GM23338 (cell line): ENCODE data around the gene ZNF334. TPM values are rescaled to one million over a fixed set of nuclear protein-coding genes. Genes with fewer than 3 reads are reported as not detected.

ENCODE experiments used
- ATAC-seq: fragments of 200-7000 bp; cut with Tn5 transposase; 3 replicates; pipeline ENCODE4 v1.9.1; 2020
- DNase-seq: peaks from one replicate; pipeline ENCODE4 v3.0.0-alpha.2; 2015; ENCODE audit warnings: low spot score
- H2AFZ ChIP-seq: fragments of 200-600 bp; sonication (generic); 2 replicates; pipeline ENCODE4 v1.8.0; 2016; ENCODE audit warnings: antibody characterized with exemption, mild to moderate bottlenecking, moderate library complexity
- H3F3A ChIP-seq: fragments of 200-600 bp; sonication (generic); replicated peaks from 2 replicates; pipeline ENCODE4 v1.8.0; 2017; ENCODE audit warnings: antibody characterized with exemption, mixed run types, low read depth
- H3K27ac ChIP-seq: fragments of 200-600 bp; sonication (generic); 2 replicates; pipeline ENCODE4 v1.6.1; 2016; ENCODE audit warnings: low read depth
- H3K27me3 ChIP-seq: fragments of 200-600 bp; sonication (generic); 2 replicates; pipeline ENCODE4 v1.8.0; 2016; ENCODE audit warnings: mild to moderate bottlenecking, mixed run types, moderate library complexity; ENCODE audit not compliant: insufficient read depth
- H3K36me3 ChIP-seq: fragments of 200-600 bp; sonication (generic); 2 replicates; pipeline ENCODE4 v1.8.0; 2016; ENCODE audit warnings: mild to moderate bottlenecking; ENCODE audit not compliant: insufficient read depth
- H3K4me1 ChIP-seq: fragments of 200-600 bp; sonication (generic); 2 replicates; pipeline ENCODE4 v1.8.0; 2016; ENCODE audit warnings: mild to moderate bottlenecking, moderate library complexity; ENCODE audit not compliant: insufficient read depth
- H3K4me2 ChIP-seq: fragments of 200-600 bp; sonication (generic); 2 replicates; pipeline ENCODE4 v1.7.1; 2017; ENCODE audit warnings: mixed run types
- H3K4me3 ChIP-seq: fragments of 200-600 bp; sonication (generic); 2 replicates; pipeline ENCODE4 v1.6.1; 2016; ENCODE audit warnings: mixed run types
- H3K79me2 ChIP-seq: fragments of 200-600 bp; sonication (generic); replicated peaks from 2 replicates; pipeline ENCODE4 v1.8.0; 2017; ENCODE audit warnings: mild to moderate bottlenecking; ENCODE audit not compliant: insufficient read depth
- H3K9me2 ChIP-seq: fragments of 200-600 bp; sonication (generic); 2 replicates; pipeline ENCODE4 v1.8.0; 2017; ENCODE audit not compliant: insufficient read depth
- H4K20me1 ChIP-seq: fragments of 200-600 bp; sonication (generic); replicated peaks from 2 replicates; pipeline ENCODE4 v1.8.0; 2017; ENCODE audit warnings: mild to moderate bottlenecking; ENCODE audit not compliant: insufficient read depth
- H3K27ac Mint-ChIP-seq: 2 replicates; pipeline ENCODE4 v1.8.0; 2020; ENCODE audit warnings: inconsistent platforms, mild to moderate bottlenecking, moderate library complexity, mixed read lengths
- H3K27me3 Mint-ChIP-seq: 3 replicates; pipeline ENCODE4 v1.8.0; 2022; ENCODE audit warnings: low read depth, mild to moderate bottlenecking, moderate library complexity, mixed read lengths, inconsistent platforms; ENCODE audit not compliant: insufficient read depth, poor library complexity
- H3K36me3 Mint-ChIP-seq: 3 replicates; pipeline ENCODE4 v1.8.0; 2021; ENCODE audit warnings: low read depth, mild to moderate bottlenecking, inconsistent platforms, moderate library complexity, mixed read lengths
- H3K4me1 Mint-ChIP-seq: 3 replicates; pipeline ENCODE4 v1.8.0; 2020; ENCODE audit warnings: mild to moderate bottlenecking, inconsistent platforms, mixed read lengths
- H3K4me3 Mint-ChIP-seq: 3 replicates; pipeline ENCODE4 v1.8.0; 2021; ENCODE audit warnings: moderate library complexity, mild to moderate bottlenecking, inconsistent platforms, mixed read lengths
- H3K9me3 Mint-ChIP-seq: 3 replicates; pipeline ENCODE4 v1.8.0; 2020; ENCODE audit warnings: moderate library complexity, mild to moderate bottlenecking, inconsistent platforms, mixed read lengths
- CREB1 ChIP-seq: fragments of 250-450 bp; sonication (Bioruptor Pico); IDR thresholded peaks from 2 replicates; pipeline ENCODE4 v1.5.0; 2020; ENCODE audit warnings: low read depth, mild to moderate bottlenecking, moderate library complexity
- CTCF ChIP-seq, 2 experiments: fragments of 200-600 bp in 1 of 2; sonication (generic) in 1 of 2; conservative IDR thresholded peaks; 2 replicates each; pipeline versions ENCODE4 v1.5.1 to v1.6.1; 2016 to 2017; ENCODE audit warnings: antibody characterized with exemption in 2 of 2, low read depth in 2 of 2, mild to moderate bottlenecking in 2 of 2, moderate library complexity in 1 of 2
- EZH2 ChIP-seq: fragments of 200-600 bp; sonication (generic); IDR thresholded peaks from one replicate; pipeline ENCODE4 v1.8.0; 2017; ENCODE audit warnings: antibody characterized with exemption, mild to moderate bottlenecking, low read depth; ENCODE audit not compliant: unreplicated experiment
- EZH2phosphoT487 ChIP-seq: fragments of 200-600 bp; sonication (generic); IDR thresholded peaks from one replicate; pipeline ENCODE4 v1.8.1; 2018; ENCODE audit warnings: antibody characterized with exemption; ENCODE audit not compliant: unreplicated experiment
- JUNB ChIP-seq: IDR thresholded peaks from one replicate; pipeline ENCODE4 v1.6.1; 2016; ENCODE audit warnings: antibody characterized with exemption; ENCODE audit not compliant: unreplicated experiment
- NANOG ChIP-seq: IDR thresholded peaks from 2 replicates; pipeline ENCODE4 v1.6.1; 2016; ENCODE audit warnings: antibody characterized with exemption, borderline replicate concordance
- POLR2AphosphoS5 ChIP-seq: IDR thresholded peaks from 2 replicates; pipeline ENCODE4 v1.6.1; 2016; ENCODE audit warnings: antibody characterized with exemption, low read depth
- REST ChIP-seq: IDR thresholded peaks from one replicate; pipeline ENCODE4 v1.6.1; 2018; ENCODE audit warnings: antibody characterized with exemption; ENCODE audit not compliant: unreplicated experiment
- STAT1 ChIP-seq: IDR thresholded peaks from one replicate; pipeline ENCODE4 v1.6.1; 2016; ENCODE audit warnings: antibody characterized with exemption; ENCODE audit not compliant: unreplicated experiment
- ZNF114 ChIP-seq: fragments of 250-450 bp; sonication (Bioruptor Pico); IDR thresholded peaks from 2 replicates; pipeline ENCODE4 v1.5.0; 2020; ENCODE audit warnings: mild to moderate bottlenecking, moderate library complexity
- polyA plus RNA-seq: library from polyadenylated mRNA; unstranded; fragments of >200 nt; fragmentation: Nextera tagmentation; extraction: Ambion mirVana; gene quantifications from 2 replicates; pipeline ENCODE4 v1.2.1, GENCODE V29; 2016
- total RNA-seq: library from RNA; depleted of rRNA; stranded (reverse); fragments of >200 nt; shearing (Covaris generic); gene quantifications from 2 replicates; pipeline ENCODE4 v1.2.3, GENCODE V29; 2014
- TF ChIP-seq, protein P1 (sequence below): IDR thresholded peaks from 2 replicates; pipeline ENCODE4 v1.6.1; 2016; ENCODE audit warnings: antibody characterized with exemption

Gene ZNF334
- total and polyA plus RNA-seq, 2 experiments from 2014 or later, result 12.4 to 19.1 TPM

GRCh38 chr20:46559685-46560440 lies 46.5 kb upstream of the ZNF334 start:
- Mint-ChIP-seq H3K4me1 (peaks cover 18% of the 10 kb centered on the region), H3K27me3 (peaks cover 7% of the 10 kb centered on the region), H3K9me3 (no peaks in the 10 kb centered on the region; the same call in 2 of the 3 replicates), H3K36me3 (no peaks in the 10 kb centered on the region; the same call in 2 of the 3 replicates), H3K4me3 (no peak overlapping the region), H3K27ac (no peak overlapping the region)
- H3F3A ChIP-seq, result no peaks in the 10 kb centered on the region
- H3K27me3 ChIP-seq, result no peaks in the 10 kb centered on the region
- peaks cover 32% of the 10 kb centered on the region for H3K4me1 ChIP-seq
- H3K9me2 ChIP-seq, result no peaks in the 10 kb centered on the region
- no peak overlapping the region for H3K4me2 ChIP-seq
- H3K4me3 ChIP-seq, result no peak overlapping the region
- DNase-seq (no peak), ATAC-seq (no peak)
- no peaks in the 10 kb centered on the region for H4K20me1 ChIP-seq
- H3K36me3 ChIP-seq, result no peaks in the 10 kb centered on the region
- no peak overlapping the region for H3K27ac ChIP-seq
- no peak overlapping the region for H2AFZ ChIP-seq
- no peaks in the 10 kb centered on the region for H3K79me2 ChIP-seq
- no peak for TF ChIP-seq REST
- no peak for TF ChIP-seq CREB1
- TF ChIP-seq CTCF (conservative IDR thresholded peaks at IDR 0.05; ENCODE audit: low read depth in 2 of 2), result peak in 1 of 2 experiments; percentile 36; a peak in 3 of 4 replicates

- no peaks in the 10 kb centered on the region; the same call in 2 of the 3 replicates for H3K36me3 Mint-ChIP-seq
- Histone ChIP-seq H3K79me2 (no peaks in the 10 kb centered on the region), H4K20me1 (no peaks in the 10 kb centered on the region), H3K4me3 (no peak overlapping the region), H3F3A (no peaks in the 10 kb centered on the region), H3K9me2 (no peaks in the 10 kb centered on the region), H3K27ac (no peak overlapping the region), H3K4me1 (peaks cover 33% of the 10 kb centered on the region), H3K36me3 (no peaks in the 10 kb centered on the region), H3K27me3 (no peaks in the 10 kb centered on the region), H3K4me2 (no peak overlapping the region), H2AFZ (no peak overlapping the region)
- ATAC-seq (no peak), DNase-seq (no peak)
- no peak overlapping the region for H3K4me3 Mint-ChIP-seq
- H3K27me3 Mint-ChIP-seq, result peaks cover 9% of the 10 kb centered on the region
- no peak overlapping the region for H3K27ac Mint-ChIP-seq
- no peaks in the 10 kb centered on the region; the same call in 2 of the 3 replicates for H3K9me3 Mint-ChIP-seq
- H3K4me1 Mint-ChIP-seq, result peaks cover 24% of the 10 kb centered on the region
- TF ChIP-seq REST (no peak), POLR2AphosphoS5 (no peak), ZNF114 (CRISPR knock-in tag) (no peak), EZH2 (no peak), NANOG (no peak), CTCF (conservative IDR thresholded peaks at IDR 0.05; ENCODE audit: low read depth in 2 of 2) (no peak), STAT1 (no peak), JUNB (no peak), EZH2phosphoT487 (no peak), CREB1 (no peak)
- TF ChIP-seq, protein P1, sequence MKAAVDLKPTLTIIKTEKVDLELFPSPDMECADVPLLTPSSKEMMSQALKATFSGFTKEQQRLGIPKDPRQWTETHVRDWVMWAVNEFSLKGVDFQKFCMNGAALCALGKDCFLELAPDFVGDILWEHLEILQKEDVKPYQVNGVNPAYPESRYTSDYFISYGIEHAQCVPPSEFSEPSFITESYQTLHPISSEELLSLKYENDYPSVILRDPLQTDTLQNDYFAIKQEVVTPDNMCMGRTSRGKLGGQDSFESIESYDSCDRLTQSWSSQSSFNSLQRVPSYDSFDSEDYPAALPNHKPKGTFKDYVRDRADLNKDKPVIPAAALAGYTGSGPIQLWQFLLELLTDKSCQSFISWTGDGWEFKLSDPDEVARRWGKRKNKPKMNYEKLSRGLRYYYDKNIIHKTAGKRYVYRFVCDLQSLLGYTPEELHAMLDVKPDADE, result no peak
Observed at GRCh38 chr20:46559001-46559400, 45.6 kb upstream of the ZNF334 start.
